Activated T-helper 1 cell treated with anti-CD3 and anti-CD28 coated beads, Interleukin-12 subunit alpha, Interleukin-12 subunit beta, Interleukin-2, Interleukin-4 antibody, amounts not matched to agents 30 ng/mL and 10 ng/mL and 1 ng/mL, durations not matched to agents 14 hours and 24 hours and 36 hours (primary cell): ENCODE results near the gene ING5. TPM values are rescaled to one million over a fixed set of nuclear protein-coding genes. Genes with fewer than 3 reads are reported as not detected.
"Not testable (repeated sequence)": the region's sequence is repeated elsewhere in the genome, so short reads cannot be mapped to it uniquely, and the experiment has no call there.

Experiments
- DNase-seq: peaks from one replicate; pipeline ENCODE4 v3.0.0; 2021; ENCODE audit warnings: low spot score
- H3K27ac Mint-ChIP-seq: one replicate; pipeline ENCODE4 v1.8.0; 2021; ENCODE audit warnings: mild to moderate bottlenecking, mixed read lengths
- H3K27me3 Mint-ChIP-seq: one replicate; pipeline ENCODE4 v1.8.0; 2022; ENCODE audit warnings: mild to moderate bottlenecking, moderate library complexity, mixed read lengths; ENCODE audit not compliant: insufficient read depth
- H3K36me3 Mint-ChIP-seq: one replicate; pipeline ENCODE4 v1.8.0; 2021; ENCODE audit warnings: low read depth, mixed read lengths
- H3K4me1 Mint-ChIP-seq: one replicate; pipeline ENCODE4 v1.8.0; 2021; ENCODE audit warnings: low read depth, mixed read lengths
- H3K4me3 Mint-ChIP-seq: one replicate; pipeline ENCODE4 v1.8.0; 2021; ENCODE audit warnings: mild to moderate bottlenecking, moderate library complexity, mixed read lengths
- H3K9me3 Mint-ChIP-seq: one replicate; pipeline ENCODE4 v1.8.0; 2021; ENCODE audit warnings: mixed read lengths
- intact Hi-C: fragments of 100-400 bp; cut with micrococcal nuclease; formaldehyde crosslinking; loops from one replicate; pipeline ENCODE4 v1.15.1; 2024
- total RNA-seq: library from RNA; stranded (reverse); gene quantifications from 2 replicates; pipeline ENCODE4 v1.2.3, GENCODE V29; 2022

Gene ING5
- total RNA-seq, 1 donor from 2014 or later, result 57.5 TPM

- Mint-ChIP-seq H3K4me1 (no peaks in the 10 kb centered on the region), H3K27ac (no peak overlapping the region), H3K9me3 (no peaks in the 10 kb centered on the region), H3K4me3 (no peak overlapping the region), H3K27me3 (no peaks in the 10 kb centered on the region), H3K36me3 (peaks cover 8% of the 10 kb centered on the region)
- DNase-seq, result no peak
- intact Hi-C loops, result no loop called here
Measured at GRCh38 chr2:241752689-241753276, 50.9 kb downstream of the ING5 start.

GRCh38 chr2:241753493-241753892, 51.7 kb downstream of the ING5 start:
- Mint-ChIP-seq H3K27me3 (no peaks in the 10 kb centered on the region), H3K36me3 (peaks cover 8% of the 10 kb centered on the region), H3K9me3 (no peaks in the 10 kb centered on the region), H3K4me1 (no peaks in the 10 kb centered on the region), H3K4me3 (no peak overlapping the region), H3K27ac (no peak overlapping the region)
- intact Hi-C loops, result no loop called here
- DNase-seq, result no peak

GRCh38 chr2:241754042-241754441, 52.2 kb downstream of the ING5 start:
- H3K9me3 Mint-ChIP-seq, result no peaks in the 10 kb centered on the region
- no peak for DNase-seq
- intact Hi-C loops, result no loop called here
- H3K36me3 Mint-ChIP-seq, result peaks cover 8% of the 10 kb centered on the region
- no peak overlapping the region for H3K4me3 Mint-ChIP-seq
- no peaks in the 10 kb centered on the region for H3K27me3 Mint-ChIP-seq
- H3K27ac Mint-ChIP-seq, result no peak overlapping the region
- H3K4me1 Mint-ChIP-seq, result no peaks in the 10 kb centered on the region

GRCh38 chr2:241755166-241755565, 53.3 kb downstream of the ING5 start:
- H3K9me3 Mint-ChIP-seq, result no peaks in the 10 kb centered on the region
- no peak overlapping the region for H3K4me3 Mint-ChIP-seq
- intact Hi-C loops, result no loop called here
- no peaks in the 10 kb centered on the region for H3K4me1 Mint-ChIP-seq
- no peak overlapping the region for H3K27ac Mint-ChIP-seq
- no peaks in the 10 kb centered on the region for H3K27me3 Mint-ChIP-seq
- peaks cover 11% of the 10 kb centered on the region for H3K36me3 Mint-ChIP-seq
- no peak for DNase-seq

GRCh38 chr2:241755777-241756176, 53.9 kb downstream of the ING5 start:
- DNase-seq, result no peak
- no peak overlapping the region for H3K4me3 Mint-ChIP-seq

GRCh38 chr2:241759067-241759807, 57.4 kb downstream of the ING5 start:
- Mint-ChIP-seq H3K4me1 (peaks cover 13% of the 10 kb centered on the region), H3K27ac (peak overlapping the region; percentile 1), H3K27me3 (no peaks in the 10 kb centered on the region), H3K9me3 (peaks cover 6% of the 10 kb centered on the region), H3K36me3 (peaks cover 19% of the 10 kb centered on the region), H3K4me3 (no peak overlapping the region)
- intact Hi-C loops, result no loop called here
- DNase-seq, result no peak

More at GRCh38 chr2:241755777-241756176, 53.9 kb downstream of the ING5 start:
- Mint-ChIP-seq H3K4me1 (no peaks in the 10 kb centered on the region), H3K9me3 (peaks cover 2% of the 10 kb centered on the region), H3K27me3 (no peaks in the 10 kb centered on the region), H3K36me3 (peaks cover 13% of the 10 kb centered on the region), H3K27ac (no peak overlapping the region)
- intact Hi-C loops, result no loop called here

GRCh38 chr2:241759893-241760292, 58.1 kb downstream of the ING5 start:
- not testable (repeated sequence) for H3K9me3 Mint-ChIP-seq, H3K4me3 Mint-ChIP-seq, DNase-seq, H3K27me3 Mint-ChIP-seq
- intact Hi-C loops, result loop anchor here (5.0 kb wide), 1 partner anchor 82 kb away; no protein-coding TSS in a partner anchor
- Mint-ChIP-seq H3K4me1 (peaks cover 13% of the 10 kb centered on the region), H3K36me3 (peaks cover 19% of the 10 kb centered on the region), H3K27ac (peak overlapping the region; percentile 1)

GRCh38 chr2:241760301-241760771, 58.5 kb downstream of the ING5 start:
- H3K27me3 Mint-ChIP-seq, result no peaks in the 10 kb centered on the region
- H3K27ac Mint-ChIP-seq, result no peak overlapping the region
- DNase-seq, result no peak
- H3K36me3 Mint-ChIP-seq, result peaks cover 19% of the 10 kb centered on the region
- peaks cover 6% of the 10 kb centered on the region for H3K9me3 Mint-ChIP-seq
- no peak overlapping the region for H3K4me3 Mint-ChIP-seq
- H3K4me1 Mint-ChIP-seq, result peaks cover 13% of the 10 kb centered on the region
- intact Hi-C loops, result loop anchor here (5.0 kb wide), 1 partner anchor 82 kb away; no protein-coding TSS in a partner anchor

GRCh38 chr2:241762321-241762932, 60.6 kb downstream of the ING5 start:
- Mint-ChIP-seq H3K36me3 (peaks cover 15% of the 10 kb centered on the region), H3K27me3 (no peaks in the 10 kb centered on the region), H3K27ac (peak overlapping the region; percentile 77), H3K9me3 (peaks cover 6% of the 10 kb centered on the region), H3K4me1 (peaks cover 13% of the 10 kb centered on the region), H3K4me3 (peak overlapping the region; percentile 32)
- no peak for DNase-seq
- intact Hi-C loops, result loop anchor here (5.0 kb wide), 1 partner anchor 80 kb away; no protein-coding TSS in a partner anchor

GRCh38 chr2:241762933-241763369, 61.1 kb downstream of the ING5 start:
- Mint-ChIP-seq H3K4me1 (peaks cover 13% of the 10 kb centered on the region), H3K27me3 (no peaks in the 10 kb centered on the region), H3K36me3 (peaks cover 15% of the 10 kb centered on the region), H3K9me3 (peaks cover 6% of the 10 kb centered on the region), H3K4me3 (no peak overlapping the region), H3K27ac (peak overlapping the region; percentile 77)
- peak; percentile 14 for DNase-seq
- intact Hi-C loops, result loop anchor here (5.0 kb wide), 1 partner anchor 79 kb away; no protein-coding TSS in a partner anchor

GRCh38 chr2:241763551-241764274, 61.9 kb downstream of the ING5 start:
- Mint-ChIP-seq H3K27ac (no peak overlapping the region), H3K4me3 (no peak overlapping the region), H3K4me1 (peaks cover 13% of the 10 kb centered on the region), H3K27me3 (no peaks in the 10 kb centered on the region), H3K9me3 (peaks cover 6% of the 10 kb centered on the region), H3K36me3 (peaks cover 15% of the 10 kb centered on the region)
- intact Hi-C loops, result loop anchor here (5.0 kb wide), 1 partner anchor 79 kb away; no protein-coding TSS in a partner anchor
- no peak for DNase-seq
